WI38 (cell line): ENCODE data around the gene DIO2.

Experiments
- H3K4me3 ChIP-seq: 2 replicates; pipeline ENCODE4 v1.5.1; 2011; ENCODE audit warnings: low read depth, mild to moderate bottlenecking, control low read depth, low read length
- CTCF ChIP-seq: IDR thresholded peaks from 2 replicates; pipeline ENCODE4 v1.5.1; 2012; ENCODE audit warnings: low read depth, mild to moderate bottlenecking, control low read depth, low read length

DIO2 gene

GRCh38 chr14:80211153-80212022, at the start of gene DIO2:
Gene DIO2 (minus strand): TSS chr14:80211504. CDS start chr14:80211472, 32 bp downstream.
- peak within 1 kb of the TSS; percentile 53 for H3K4me3 ChIP-seq
- TF ChIP-seq CTCF: no peak

GRCh38 chr14:80260645-80261044, 49.3 kb upstream of the DIO2 start:
- H3K4me3 ChIP-seq: no peak overlapping the region
- no peak for TF ChIP-seq CTCF

- no peak overlapping the region for H3K4me3 ChIP-seq
- no peak for TF ChIP-seq CTCF
Observed at GRCh38 chr14:80239631-80240030, 28.3 kb upstream of the DIO2 start.

GRCh38 chr14:80237143-80237542, 25.8 kb upstream of the DIO2 start:
- no peak overlapping the region for H3K4me3 ChIP-seq
- no peak for TF ChIP-seq CTCF

GRCh38 chr14:80233470-80234089, 22.3 kb upstream of the DIO2 start:
- TF ChIP-seq CTCF: no peak
- no peak overlapping the region for H3K4me3 ChIP-seq

- no peak overlapping the region for H3K4me3 ChIP-seq
- TF ChIP-seq CTCF: no peak
Observed at GRCh38 chr14:80231702-80232101, 20.4 kb upstream of the DIO2 start.
